Stimulated activated CD8-positive, alpha-beta memory T cell treated with anti-CD3 and anti-CD28 coated beads, Interleukin-15, amount 100 ng/mL, for 1 hour (primary cell): ENCODE data around the gene VASH1.

Source experiments
- DNase-seq: peaks from one replicate; pipeline ENCODE4 v3.0.0-alpha.2; 2020; ENCODE audit warnings: low read depth

The VASH1 gene

GRCh38 chr14:76832503-76832988, 71.3 kb downstream of the VASH1 start:
- no peak for DNase-seq
